GM21381 (cell line): ENCODE results near the gene TRAPPC2L.

Experiments
- ATAC-seq: cut with Tn5 transposase; IDR thresholded peaks from one replicate; pipeline ENCODE4 v1.9.1; 2021; ENCODE audit warnings: mild to moderate bottlenecking, moderate library complexity; ENCODE audit not compliant: unreplicated experiment

Gene TRAPPC2L

GRCh38 chr16:88906535-88907105 is 49.7 kb downstream of the TRAPPC2L start:
- ATAC-seq: no peak

DNA sequence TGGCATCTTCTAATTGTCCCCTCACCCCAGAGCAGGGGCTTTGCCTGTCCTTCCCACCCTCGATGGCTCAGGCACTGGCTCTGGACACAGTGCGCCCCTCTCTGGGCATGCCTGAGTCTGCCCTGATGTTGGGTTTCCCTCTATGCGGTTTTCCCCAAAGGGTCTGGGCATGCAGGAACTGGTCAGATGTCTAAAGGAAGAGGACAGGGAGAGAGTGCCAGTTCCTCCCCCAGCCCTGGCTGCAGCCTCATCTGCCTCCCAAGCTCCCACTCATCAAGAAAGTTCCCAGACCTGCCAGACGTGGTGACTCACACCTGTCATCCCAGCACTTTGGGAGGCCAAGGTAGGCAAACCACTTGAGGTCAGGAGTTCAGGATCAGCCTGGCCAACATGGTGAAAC is 50.8 kb downstream of the TRAPPC2L start:
- no peak for ATAC-seq

- ATAC-seq: no peak
These were observed 51.4 kb downstream of the TRAPPC2L start for GRCh38 chr16:88908307-88908706.

- no peak for ATAC-seq
These were observed 52.7 kb downstream of the TRAPPC2L start for GRCh38 chr16:88909431-88910210.

DNA sequence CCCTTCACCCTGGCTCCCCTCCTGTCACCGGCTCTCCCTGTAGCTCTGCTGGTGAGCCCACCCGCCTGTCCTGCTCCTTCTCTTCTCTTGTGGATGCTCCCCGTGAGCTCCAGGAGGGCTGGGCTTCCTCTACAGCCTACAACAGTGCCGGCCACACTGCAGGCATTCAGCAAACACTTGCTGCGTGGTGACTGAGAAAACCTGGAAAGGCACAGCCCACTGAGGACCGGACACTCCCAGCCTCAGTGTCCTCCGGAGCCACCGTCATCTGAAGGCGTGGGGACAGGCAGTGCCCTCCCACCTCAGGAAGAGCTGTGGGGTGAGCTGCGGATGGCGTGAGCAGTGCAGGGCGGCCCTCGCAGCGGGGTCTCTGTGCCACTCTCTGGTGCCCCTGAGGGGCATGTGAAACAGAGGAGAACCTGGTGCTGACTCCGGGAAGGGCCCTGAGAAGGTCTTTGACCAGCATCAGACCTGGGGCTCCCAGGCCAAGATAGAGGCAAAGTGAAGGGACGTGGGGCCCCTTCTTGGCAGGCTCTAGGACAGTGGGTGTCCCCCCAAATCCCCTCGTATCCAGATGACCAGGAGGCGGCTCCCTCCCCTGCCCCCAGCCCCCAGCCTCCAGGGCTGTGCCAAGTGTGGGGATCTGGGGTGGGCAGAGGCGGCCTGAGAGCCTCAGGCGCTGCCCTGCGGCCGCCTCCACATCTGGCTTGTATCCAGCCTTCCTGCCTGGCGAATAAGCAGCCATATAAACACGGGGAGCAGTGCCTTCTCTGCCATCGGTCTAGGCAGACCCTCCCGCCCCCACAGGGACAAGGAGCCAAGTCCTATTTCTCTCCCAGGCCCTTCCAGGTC is 53.6 kb downstream of the TRAPPC2L start:
- no peak for ATAC-seq

GRCh38 chr16:88911136-88911945 is 54.4 kb downstream of the TRAPPC2L start:
- no peak for ATAC-seq

- ATAC-seq: no peak
These were observed 55.0 kb downstream of the TRAPPC2L start for GRCh38 chr16:88911946-88912310.
